Measurements from ENCODE around the gene PANK2.
A peak's percentile ranks its signal among the peaks of the same experiment; 100 is the strongest.

The PANK2 gene

GRCh38 chr20:3901028-3901705, 12.0 kb downstream of the PANK2 start:
- DNase-seq (ENCODE audit: low read depth in 2 of 2), result no peak

- DNase-seq (ENCODE audit: low read depth in 2 of 2), result no peak
Measured at GRCh38 chr20:3901706-3902440, 12.7 kb downstream of the PANK2 start.

GRCh38 chr20:3902446-3902845, 13.3 kb downstream of the PANK2 start:
- no peak for DNase-seq (ENCODE audit: low read depth in 2 of 2)

- DNase-seq (ENCODE audit: low read depth in 2 of 2), result no peak
Measured at GRCh38 chr20:3904224-3904623, 15.0 kb downstream of the PANK2 start.

GRCh38 chr20:3904857-3905256, 15.7 kb downstream of the PANK2 start:
- DNase-seq (ENCODE audit: low read depth in 2 of 2), result no peak

- peak in 1 of 2 donors; percentile 23 for DNase-seq (ENCODE audit: low read depth in 2 of 2)
Measured at GRCh38 chr20:3906744-3907721, 17.8 kb downstream of the PANK2 start.

- DNase-seq (ENCODE audit: low read depth in 2 of 2), result no peak
Measured at GRCh38 chr20:3908667-3909066, 19.5 kb downstream of the PANK2 start.

- no peak for DNase-seq (ENCODE audit: low read depth in 2 of 2)
Measured at GRCh38 chr20:3909952-3910366, 20.8 kb downstream of the PANK2 start.

- no peak for DNase-seq (ENCODE audit: low read depth in 2 of 2)
Measured at GRCh38 chr20:3910853-3911252, 21.7 kb downstream of the PANK2 start.

GRCh38 chr20:3911956-3912355, 22.8 kb downstream of the PANK2 start:
- no peak for DNase-seq (ENCODE audit: low read depth in 2 of 2)

GRCh38 chr20:3914446-3914845, 25.3 kb downstream of the PANK2 start:
- no peak for DNase-seq (ENCODE audit: low read depth in 2 of 2)

- no peak for DNase-seq (ENCODE audit: low read depth in 2 of 2)
Measured at GRCh38 chr20:3915691-3916090, 26.5 kb downstream of the PANK2 start.

- no peak for DNase-seq (ENCODE audit: low read depth in 2 of 2)
Measured at GRCh38 chr20:3916364-3916763, 27.2 kb downstream of the PANK2 start.

- DNase-seq (ENCODE audit: low read depth in 2 of 2), result no peak
Measured at GRCh38 chr20:3919352-3919751, 30.2 kb downstream of the PANK2 start.

GRCh38 chr20:3922223-3922982, 33.2 kb downstream of the PANK2 start:
- DNase-seq (ENCODE audit: low read depth in 2 of 2), result no peak

- no peak for DNase-seq (ENCODE audit: low read depth in 2 of 2)
Measured at GRCh38 chr20:3922983-3923339, 33.8 kb downstream of the PANK2 start.

GRCh38 chr20:3923818-3924217, 34.6 kb downstream of the PANK2 start:
- no peak for DNase-seq (ENCODE audit: low read depth in 2 of 2)

- no peak for DNase-seq (ENCODE audit: low read depth in 2 of 2)
Measured at GRCh38 chr20:3924304-3925112, 35.3 kb downstream of the PANK2 start.

- no peak for DNase-seq (ENCODE audit: low read depth in 2 of 2)
Measured at GRCh38 chr20:3925113-3925695, 36.0 kb downstream of the PANK2 start.

GRCh38 chr20:3925899-3926638, 36.9 kb downstream of the PANK2 start:
- DNase-seq (ENCODE audit: low read depth in 2 of 2), result no peak
